ENCODE data around the gene BARX2.

BARX2 gene

DNA sequence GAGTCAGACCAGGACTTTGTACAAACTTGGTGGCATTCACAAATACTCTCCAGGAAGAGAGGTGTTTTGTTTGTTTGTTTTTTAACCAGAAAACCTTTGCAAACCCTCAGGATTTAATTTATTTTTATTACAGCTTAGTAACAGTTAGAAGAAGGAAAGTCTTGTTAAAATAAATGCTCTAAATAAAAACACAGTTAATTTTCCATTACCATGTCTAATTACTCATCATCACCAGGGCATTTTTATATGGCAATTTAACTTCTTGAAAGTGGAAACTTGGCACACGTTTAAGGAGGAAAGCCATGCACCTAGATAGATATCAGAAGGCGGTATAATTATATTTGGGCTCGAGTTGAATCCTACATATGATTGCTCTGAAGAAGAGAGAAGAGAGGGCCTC is 7.4 kb downstream of the BARX2 start:
- no peak overlapping the region for H3K4me3 ChIP-seq (ENCODE audit: control insufficient read depth, low read depth, low read length)
- no peak for DNase-seq (ENCODE audit: low read depth)
- TF ChIP-seq, protein P1, sequence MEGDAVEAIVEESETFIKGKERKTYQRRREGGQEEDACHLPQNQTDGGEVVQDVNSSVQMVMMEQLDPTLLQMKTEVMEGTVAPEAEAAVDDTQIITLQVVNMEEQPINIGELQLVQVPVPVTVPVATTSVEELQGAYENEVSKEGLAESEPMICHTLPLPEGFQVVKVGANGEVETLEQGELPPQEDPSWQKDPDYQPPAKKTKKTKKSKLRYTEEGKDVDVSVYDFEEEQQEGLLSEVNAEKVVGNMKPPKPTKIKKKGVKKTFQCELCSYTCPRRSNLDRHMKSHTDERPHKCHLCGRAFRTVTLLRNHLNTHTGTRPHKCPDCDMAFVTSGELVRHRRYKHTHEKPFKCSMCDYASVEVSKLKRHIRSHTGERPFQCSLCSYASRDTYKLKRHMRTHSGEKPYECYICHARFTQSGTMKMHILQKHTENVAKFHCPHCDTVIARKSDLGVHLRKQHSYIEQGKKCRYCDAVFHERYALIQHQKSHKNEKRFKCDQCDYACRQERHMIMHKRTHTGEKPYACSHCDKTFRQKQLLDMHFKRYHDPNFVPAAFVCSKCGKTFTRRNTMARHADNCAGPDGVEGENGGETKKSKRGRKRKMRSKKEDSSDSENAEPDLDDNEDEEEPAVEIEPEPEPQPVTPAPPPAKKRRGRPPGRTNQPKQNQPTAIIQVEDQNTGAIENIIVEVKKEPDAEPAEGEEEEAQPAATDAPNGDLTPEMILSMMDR (IDR thresholded peaks at IDR 0.05; ENCODE audit: control insufficient read depth, insufficient read depth, low read depth, low read length, missing control alignments): no peak

DNA sequence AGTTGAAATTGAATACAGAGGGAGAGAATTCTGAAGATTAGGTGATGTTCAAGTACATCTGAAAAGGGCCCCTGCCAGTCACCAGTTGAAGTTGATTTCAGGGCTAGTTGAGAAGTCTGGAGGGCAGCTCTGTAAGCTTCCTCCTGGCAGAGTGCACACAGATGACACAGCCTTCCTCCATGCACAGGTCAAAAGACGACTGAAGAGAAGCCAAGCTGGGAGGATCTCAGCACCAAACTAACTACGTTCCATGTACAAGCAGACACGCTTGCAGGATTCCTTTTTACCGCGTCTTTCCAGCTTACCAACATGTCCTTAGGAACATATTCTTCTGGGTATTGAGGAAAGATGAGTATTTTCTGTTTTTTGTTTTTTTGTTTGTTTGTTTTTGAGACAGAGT is 7.9 kb downstream of the BARX2 start:
- no peak overlapping the region for H3K4me3 ChIP-seq (ENCODE audit: control insufficient read depth, low read depth, low read length)
- TF ChIP-seq, protein P1 (IDR thresholded peaks at IDR 0.05; ENCODE audit: control insufficient read depth, insufficient read depth, low read depth, low read length, missing control alignments): no peak
- DNase-seq (ENCODE audit: low read depth): no peak

DNA sequence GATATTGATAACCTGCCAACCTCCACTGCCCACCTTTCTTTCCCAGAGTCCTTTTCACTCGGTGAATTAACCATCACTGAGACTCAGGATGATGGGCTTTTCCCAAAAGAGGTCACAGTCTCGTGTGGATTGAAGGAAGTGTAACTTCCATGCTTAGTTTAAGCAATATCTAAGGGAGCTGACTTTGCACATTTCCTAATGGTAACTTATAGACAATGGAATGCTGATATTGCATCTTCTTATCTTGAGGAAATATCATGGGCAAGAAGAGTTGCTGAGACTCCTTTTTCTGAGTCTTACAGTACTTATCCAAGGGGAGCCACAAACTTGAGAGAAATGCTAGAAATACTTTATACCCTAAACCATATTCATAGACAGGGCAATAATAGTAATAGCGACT is 8.8 kb downstream of the BARX2 start:
- no peak overlapping the region for H3K4me3 ChIP-seq (ENCODE audit: control insufficient read depth, low read depth, low read length)
- no peak for DNase-seq (ENCODE audit: low read depth)
- TF ChIP-seq, protein P1 (IDR thresholded peaks at IDR 0.05; ENCODE audit: control insufficient read depth, insufficient read depth, low read depth, low read length, missing control alignments): no peak

DNA sequence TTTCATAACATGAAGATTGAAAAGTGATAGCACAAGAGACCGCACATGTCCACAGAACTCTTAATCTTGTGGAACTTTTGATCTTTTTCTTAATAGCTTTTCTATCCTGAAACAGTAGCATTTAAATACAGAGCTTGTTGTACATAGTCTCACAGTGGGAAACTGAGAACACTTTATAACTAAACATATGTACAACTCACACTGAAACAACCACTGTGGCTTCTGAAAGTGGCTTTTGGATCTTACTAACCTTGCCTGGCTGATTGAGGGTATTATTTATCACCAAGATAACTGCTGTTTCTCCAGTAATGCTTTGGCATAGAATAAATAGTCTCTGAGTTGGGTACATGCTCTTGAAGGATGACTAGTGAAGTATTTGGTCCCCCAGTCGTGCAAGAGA is 10.2 kb downstream of the BARX2 start:
- H3K4me3 ChIP-seq (ENCODE audit: control insufficient read depth, low read depth, low read length): no peak overlapping the region
- DNase-seq (ENCODE audit: low read depth): no peak
- TF ChIP-seq, protein P1 (IDR thresholded peaks at IDR 0.05; ENCODE audit: control insufficient read depth, insufficient read depth, low read depth, low read length, missing control alignments): no peak

DNA sequence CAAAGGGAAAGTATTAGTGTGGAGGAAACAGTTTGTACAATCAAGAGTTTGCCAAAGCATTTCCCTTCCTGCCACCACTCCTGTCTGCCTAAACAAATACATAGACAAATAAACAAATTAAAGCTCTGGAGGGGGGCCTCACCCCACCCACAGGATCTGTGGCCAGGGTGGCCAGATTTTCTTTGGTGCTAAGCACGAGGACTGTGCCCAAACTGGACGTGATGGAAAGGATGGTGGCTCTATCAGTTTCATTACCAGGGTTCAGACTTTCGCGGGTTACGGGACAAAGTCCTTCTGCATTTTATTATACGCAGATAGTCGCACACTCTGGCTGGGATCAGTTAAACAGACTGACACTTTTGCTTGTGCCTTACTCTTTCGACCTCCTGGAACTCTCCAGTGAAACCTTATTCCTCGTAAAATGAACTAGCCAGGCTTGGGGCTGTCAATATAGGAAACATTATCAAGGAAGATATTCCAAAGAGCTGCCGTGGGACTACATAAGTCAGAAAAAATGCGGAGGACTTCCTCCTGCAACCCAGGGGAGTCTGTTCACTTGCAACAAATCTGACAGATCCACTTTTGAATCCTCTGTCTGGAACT is 11.2 kb downstream of the BARX2 start:
- TF ChIP-seq, protein P1 (IDR thresholded peaks at IDR 0.05; ENCODE audit: control insufficient read depth, insufficient read depth, low read depth, low read length, missing control alignments): no peak

DNA sequence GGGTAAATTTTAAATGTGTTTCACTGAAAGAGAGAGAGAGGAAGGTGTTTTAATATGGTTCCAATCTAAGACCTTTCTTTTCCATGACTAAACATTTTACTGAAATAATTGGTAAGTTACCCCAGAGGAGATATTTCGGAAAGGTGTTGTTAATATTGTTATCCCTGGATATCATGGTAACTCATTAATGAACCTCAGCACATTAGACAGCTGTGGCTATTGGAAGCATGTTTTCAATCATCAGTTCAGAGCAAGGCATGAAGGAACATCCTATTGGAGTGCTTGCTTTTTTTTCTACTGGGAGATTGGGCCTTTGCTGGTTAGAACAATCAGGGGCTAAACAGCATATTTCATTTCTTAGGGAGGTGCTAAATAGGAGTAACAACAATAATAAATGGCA is 11.8 kb downstream of the BARX2 start:
- DNase-seq (ENCODE audit: low read depth): no peak

More for the DNA sequence above, 11.2 kb downstream of the BARX2 start:
- no peak for DNase-seq (ENCODE audit: low read depth)
- no peak overlapping the region for H3K4me3 ChIP-seq (ENCODE audit: control insufficient read depth, low read depth, low read length)

More for the DNA sequence above, 11.8 kb downstream of the BARX2 start:
- no peak overlapping the region for H3K4me3 ChIP-seq (ENCODE audit: control insufficient read depth, low read depth, low read length)
- TF ChIP-seq, protein P1 (IDR thresholded peaks at IDR 0.05; ENCODE audit: control insufficient read depth, insufficient read depth, low read depth, low read length, missing control alignments): no peak

Data from AG09309 (cell line).